Measurements from ENCODE around the gene OR2A7.
"Not testable (repeated sequence)": the region's sequence is repeated elsewhere in the genome, so short reads cannot be mapped to it uniquely, and the experiment has no call there.

GRCh38 chr7:144226866-144227265, 37.7 kb downstream of the OR2A7 start:
- TF ChIP-seq EP300, CTCF, POLR2A, POLR2AphosphoS5 (IDR thresholded peaks at IDR 0.05): not testable (repeated sequence)

All from suprapubic skin (tissue), 4 donors.